IMR-90 (cell line): ENCODE results near the gene IL17REL. TPM values are rescaled to one million over a fixed set of nuclear protein-coding genes. Genes with fewer than 3 reads are reported as not detected.

Experiments
- ATAC-seq: fragments of 200-7000 bp; cut with Tn5 transposase; 2 replicates; pipeline ENCODE4 v1.9.1; 2020; ENCODE audit warnings: low read depth, mild to moderate bottlenecking, moderate library complexity
- BruUV-seq: library from RNA; stranded (reverse); fragments of 400-500 nt; replicated peaks from 2 replicates; lab custom pipeline; 2021; lab: Mats Ljungman, UMichigan
- CTCF ChIA-PET: fragments of 300-600 bp; formaldehyde crosslinking; extraction: SDS; loops from one replicate; lab custom pipeline; 2021; ENCODE audit warnings: antibody characterized with exemption; lab: Yijun Ruan, JAX
- POLR2A ChIA-PET: fragments of 300-600 bp; sonication (Branson Sonifier 250); formaldehyde crosslinking; loops from one replicate; lab custom pipeline; 2022; ENCODE audit warnings: antibody characterized with exemption; ENCODE audit not compliant: unreplicated experiment; lab: Charles Lee
- DNase-seq: peaks from one replicate; pipeline ENCODE4 v3.0.0; 2013
- H2AFZ ChIP-seq: replicated peaks from 2 replicates; pipeline ENCODE3; 2013; ENCODE audit warnings: low read length, mild to moderate bottlenecking; ENCODE audit not compliant: poor library complexity
- H2AK5ac ChIP-seq: 2 replicates; pipeline ENCODE4 v1.6.1; 2013; ENCODE audit warnings: low read depth, low read length, inconsistent platforms
- H2AK9ac ChIP-seq: replicated peaks from 2 replicates; pipeline ENCODE3; 2013; ENCODE audit warnings: mild to moderate bottlenecking, low read depth, low read length, moderate library complexity; ENCODE audit not compliant: poor library complexity
- H2BK120ac ChIP-seq: 2 replicates; pipeline ENCODE4 v1.6.1; 2013; ENCODE audit warnings: low read depth, low read length, inconsistent platforms
- H2BK15ac ChIP-seq: 3 replicates; pipeline ENCODE4 v1.6.1; 2013; ENCODE audit warnings: low read depth, low read length, inconsistent platforms
- H2BK20ac ChIP-seq: 2 replicates; pipeline ENCODE4 v1.6.1; 2013; ENCODE audit warnings: low read depth, mild to moderate bottlenecking, inconsistent platforms, low read length, moderate library complexity
- H2BK5ac ChIP-seq: 2 replicates; pipeline ENCODE4 v1.6.1; 2013; ENCODE audit warnings: mild to moderate bottlenecking, low read depth, low read length, inconsistent platforms; ENCODE audit not compliant: poor library complexity, severe bottlenecking
- H3K14ac ChIP-seq: replicated peaks from 2 replicates; pipeline ENCODE4 v1.6.1; 2013; ENCODE audit warnings: low read depth, low read length, inconsistent platforms
- H3K18ac ChIP-seq: 2 replicates; pipeline ENCODE4 v1.6.1; 2013; ENCODE audit warnings: low read depth, low read length, control low read depth
- H3K23ac ChIP-seq: 2 replicates; pipeline ENCODE4 v1.6.1; 2013; ENCODE audit warnings: low read depth, low read length, inconsistent platforms
- H3K27ac ChIP-seq: 2 replicates; pipeline ENCODE4 v1.5.1; 2013; ENCODE audit warnings: mild to moderate bottlenecking, control low read depth, low read length; ENCODE audit not compliant: insufficient read depth
- H3K27me3 ChIP-seq: 2 replicates; pipeline ENCODE4 v1.6.1; 2013; ENCODE audit warnings: low read length; ENCODE audit not compliant: control insufficient read depth, insufficient read depth
- H3K36me3 ChIP-seq: 2 replicates; pipeline ENCODE4 v1.6.1; 2013; ENCODE audit warnings: low read length, mixed read lengths; ENCODE audit not compliant: control insufficient read depth, insufficient read depth
- H3K4ac ChIP-seq: 2 replicates; pipeline ENCODE4 v1.6.1; 2013; ENCODE audit warnings: low read depth, low read length, inconsistent platforms
- H3K4me1 ChIP-seq: 2 replicates; pipeline ENCODE4 v1.6.1; 2013; ENCODE audit warnings: low read length, mixed read lengths; ENCODE audit not compliant: control insufficient read depth, insufficient read depth
- H3K4me2 ChIP-seq: 2 replicates; pipeline ENCODE4 v1.6.1; 2013; ENCODE audit warnings: low read depth, mild to moderate bottlenecking, control low read depth, low read length, moderate library complexity
- H3K4me3 ChIP-seq: 2 replicates; pipeline ENCODE4 v1.5.1; 2013; ENCODE audit warnings: low read depth, mild to moderate bottlenecking, control low read depth, low read length, moderate library complexity; ENCODE audit not compliant: insufficient read depth
- H3K56ac ChIP-seq: 2 replicates; pipeline ENCODE4 v1.6.1; 2013; ENCODE audit warnings: low read length, inconsistent platforms; ENCODE audit not compliant: insufficient read depth; ENCODE audit errors: extremely low read depth
- H3K79me1 ChIP-seq, 2 experiments: 2 replicates each; pipeline ENCODE4 v1.6.1; 2013; ENCODE audit warnings: low read length in 2 of 2, inconsistent platforms in 1 of 2, low read depth in 1 of 2
- H3K9ac ChIP-seq: 2 replicates; pipeline ENCODE4 v1.6.1; 2013; ENCODE audit warnings: low read depth, low read length, control low read depth
- H3K9me1 ChIP-seq: 2 replicates; pipeline ENCODE4 v1.6.1; 2013; ENCODE audit warnings: low read length, inconsistent platforms; ENCODE audit not compliant: insufficient read depth
- H3K9me3 ChIP-seq: 2 replicates; pipeline ENCODE4 v1.6.1; 2013; ENCODE audit warnings: low read length; ENCODE audit not compliant: control insufficient read depth, insufficient read depth
- H4K20me1 ChIP-seq: 2 replicates; pipeline ENCODE4 v1.6.1; 2013; ENCODE audit warnings: low read length, inconsistent platforms; ENCODE audit not compliant: insufficient read depth
- H4K5ac ChIP-seq: 2 replicates; pipeline ENCODE4 v1.6.1; 2013; ENCODE audit warnings: mild to moderate bottlenecking, low read depth, low read length, control low read depth
- H4K8ac ChIP-seq, 2 experiments: 2 replicates each; pipeline ENCODE4 v1.6.1; 2013; ENCODE audit warnings: low read depth in 2 of 2, low read length in 2 of 2, control low read depth in 1 of 2, inconsistent platforms in 1 of 2
- H4K91ac ChIP-seq: 2 replicates; pipeline ENCODE4 v1.6.1; 2013; ENCODE audit warnings: low read depth, low read length, inconsistent platforms; ENCODE audit not compliant: insufficient read depth
- BHLHE40 ChIP-seq: fragments of 150-350 bp; IDR thresholded peaks from 2 replicates; pipeline ENCODE4 v1.6.1; 2016; ENCODE audit warnings: mild to moderate bottlenecking, low read depth, low read length
- CHD1 ChIP-seq: IDR thresholded peaks from 2 replicates; pipeline ENCODE4 v1.6.1; 2012; ENCODE audit warnings: low read depth, low read length, improper control_type of control experiment
- POLR2A ChIP-seq: IDR thresholded peaks from 2 replicates; pipeline ENCODE4 v1.6.1; 2012; ENCODE audit warnings: mild to moderate bottlenecking, low read depth, low read length
- RAD21 ChIP-seq: IDR thresholded peaks from 2 replicates; pipeline ENCODE4 v1.6.1; 2012; ENCODE audit warnings: low read length, improper control_type of control experiment
- RFX5 ChIP-seq: IDR thresholded peaks from 2 replicates; pipeline ENCODE4 v1.8.0; 2012; ENCODE audit warnings: low read depth, mild to moderate bottlenecking, low read length, moderate library complexity
- SMC3 ChIP-seq: fragments of 150-350 bp; IDR thresholded peaks from 2 replicates; pipeline ENCODE4 v1.6.1; 2016; ENCODE audit warnings: low read depth, mild to moderate bottlenecking, antibody characterized with exemption, low read length, moderate library complexity
- WGBS, 2 experiments: methylation state at CpG; one replicate each; pipeline versions ENCODE4 v1.1.5 to v1.1.7; 2013; ENCODE audit warnings: missing lambda C conversion rate in 2 of 2; ENCODE audit not compliant: insufficient read length in 1 of 2; ENCODE audit errors: extremely low coverage in 2 of 2; 5-methylcytosine and 5-hydroxymethylcytosine counted together
- dilution Hi-C: fragments of 300-500 bp; cut with HindIII; formaldehyde crosslinking; loops from one replicate; pipeline ENCODE4 v1.14.3; 2018; ENCODE audit warnings: low sequenced_read_pairs; ENCODE audit not compliant: unreplicated experiment
- in situ Hi-C: fragments of 300-500 bp; cut with MboI; formaldehyde crosslinking; loops from 3 replicates; pipeline ENCODE4 v1.14.3; 2019; ENCODE audit warnings: low sequenced_read_pairs, inconsistent platforms, mixed read lengths
- intact Hi-C: fragments of 100-400 bp; cut with micrococcal nuclease; formaldehyde crosslinking; loops from 2 replicates; pipeline ENCODE4 v1.10.0; 2022
- polyA plus RNA-seq, 3 experiments: library from polyadenylated mRNA; depleted of rRNA; stranded (reverse); fragments of >200 nt; gene quantifications; 2 replicates each; pipeline ENCODE4 v1.2.3, GENCODE V29; 2012; ENCODE audit warnings: low replicate concordance in 1 of 3
- total RNA-seq: library from RNA; depleted of rRNA; stranded (reverse); fragments of >200 nt; gene quantifications from 2 replicates; pipeline ENCODE4 v1.2.3, GENCODE V29; 2012

IL17REL gene
- total and polyA plus RNA-seq, 2 of the 4 experiments (the other 2 are of a cell fraction), result not detected

- Histone ChIP-seq H3K4me2 (no peak overlapping the region), H4K8ac (no peak overlapping the region), H2BK5ac (no peak overlapping the region), H3K9me3 (peaks cover 10% of the 10 kb centered on the region), H2AFZ (no peak overlapping the region), H3K36me3 (no peaks in the 10 kb centered on the region), H3K4me3 (no peak overlapping the region), H4K5ac (no peak overlapping the region), H2BK20ac (no peak overlapping the region), H3K4ac (no peak overlapping the region), H3K23ac (no peak overlapping the region), H3K56ac (no peak overlapping the region), H3K9me1 (no peaks in the 10 kb centered on the region), H3K9ac (no peak overlapping the region), H3K79me1 (no peaks in the 10 kb centered on the region), H3K14ac (no peak overlapping the region), H3K27me3 (peaks cover 48% of the 10 kb centered on the region), H2AK9ac (no peak overlapping the region), H4K20me1 (no peaks in the 10 kb centered on the region), H3K18ac (no peak overlapping the region), H2BK120ac (no peak overlapping the region), H3K4me1 (no peaks in the 10 kb centered on the region), H4K91ac (no peak overlapping the region), H3K27ac (no peak overlapping the region), H2AK5ac (no peak overlapping the region), H2BK15ac (no peak overlapping the region)
- POLR2A ChIA-PET, result no interaction called here
- no peak for DNase-seq
- in situ Hi-C loops (no loop called here), dilution Hi-C loops (no loop called here), intact Hi-C loops (no loop called here)
- CTCF ChIA-PET, result interaction anchor here (1.0 kb wide), 1 partner anchor 17 kb away, joined by 3 read pairs; no protein-coding TSS in a partner anchor
- no TSS peak for BruUV-seq
- 100% methylated on average over 4 of the region's 16 CpGs; no CpG with 5 or more reads in 1 of the 2 experiments for WGBS, 2 experiments
- no peak for ATAC-seq
- TF ChIP-seq POLR2A (no peak), RFX5 (no peak), BHLHE40 (no peak), CHD1 (no peak), SMC3 (no peak), RAD21 (no peak)
These were observed 34.8 kb upstream of the IL17REL start for GRCh38 chr22:50047346-50047745.
